ENCODE results near the gene VAV2.
"Not testable (repeated sequence)": the region's sequence is repeated elsewhere in the genome, so short reads cannot be mapped to it uniquely, and the experiment has no call there.

DNA sequence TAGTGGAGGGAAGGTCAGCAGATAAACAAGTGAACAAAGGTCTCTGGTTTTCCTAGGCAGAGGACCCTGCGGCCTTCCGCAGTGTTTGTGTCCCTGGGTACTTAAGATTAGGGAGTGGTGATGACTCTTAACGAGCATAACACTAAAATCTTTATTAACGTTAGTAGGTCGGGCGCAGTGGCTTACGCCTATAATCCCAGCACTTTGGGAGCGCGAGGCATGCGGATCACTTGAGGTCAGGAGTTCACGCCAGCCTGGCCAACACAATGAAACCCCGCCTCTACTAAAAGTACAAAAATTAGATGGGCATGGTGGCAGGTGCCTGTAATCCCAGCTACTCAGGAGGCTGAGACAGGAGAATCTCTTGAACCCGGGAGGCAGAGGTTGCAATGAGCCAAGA is 96.1 kb downstream of the VAV2 start:
- TF ChIP-seq, protein P1, sequence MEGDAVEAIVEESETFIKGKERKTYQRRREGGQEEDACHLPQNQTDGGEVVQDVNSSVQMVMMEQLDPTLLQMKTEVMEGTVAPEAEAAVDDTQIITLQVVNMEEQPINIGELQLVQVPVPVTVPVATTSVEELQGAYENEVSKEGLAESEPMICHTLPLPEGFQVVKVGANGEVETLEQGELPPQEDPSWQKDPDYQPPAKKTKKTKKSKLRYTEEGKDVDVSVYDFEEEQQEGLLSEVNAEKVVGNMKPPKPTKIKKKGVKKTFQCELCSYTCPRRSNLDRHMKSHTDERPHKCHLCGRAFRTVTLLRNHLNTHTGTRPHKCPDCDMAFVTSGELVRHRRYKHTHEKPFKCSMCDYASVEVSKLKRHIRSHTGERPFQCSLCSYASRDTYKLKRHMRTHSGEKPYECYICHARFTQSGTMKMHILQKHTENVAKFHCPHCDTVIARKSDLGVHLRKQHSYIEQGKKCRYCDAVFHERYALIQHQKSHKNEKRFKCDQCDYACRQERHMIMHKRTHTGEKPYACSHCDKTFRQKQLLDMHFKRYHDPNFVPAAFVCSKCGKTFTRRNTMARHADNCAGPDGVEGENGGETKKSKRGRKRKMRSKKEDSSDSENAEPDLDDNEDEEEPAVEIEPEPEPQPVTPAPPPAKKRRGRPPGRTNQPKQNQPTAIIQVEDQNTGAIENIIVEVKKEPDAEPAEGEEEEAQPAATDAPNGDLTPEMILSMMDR (IDR thresholded peaks at IDR 0.05), result not testable (repeated sequence)
- not testable (repeated sequence) for TF ChIP-seq POLR2A (IDR thresholded peaks at IDR 0.05)

All from adrenal gland (tissue), 5 donors.